Activated naive CD8-positive, alpha-beta T cell treated with anti-CD3 and anti-CD28 coated beads, Interleukin-2, amount 10 ng/mL, durations not matched to agents 7 days and 5 days (primary cell): Measurements from ENCODE around the gene DIP2B. TPM values are rescaled to one million over a fixed set of nuclear protein-coding genes. Genes with fewer than 3 reads are reported as not detected.

ENCODE experiments used
- ATAC-seq: fragments of 150-1000 bp; cut with Tn5 transposase; one replicate; pipeline ENCODE4 v1.10.0; 2021; ENCODE audit warnings: low read depth, moderate library complexity
- POLR2A ChIA-PET: fragments of 350-600 bp; sonication (Branson Sonifier 250); formaldehyde crosslinking; loops from one replicate; lab custom pipeline; 2021; ENCODE audit warnings: antibody characterized with exemption; lab: Charles Lee
- DNase-seq: peaks from one replicate; pipeline ENCODE4 v3.0.0; 2021
- H3K27ac Mint-ChIP-seq: one replicate; pipeline ENCODE4 v1.8.0; 2022; ENCODE audit warnings: mild to moderate bottlenecking, mixed read lengths
- H3K27me3 Mint-ChIP-seq: one replicate; pipeline ENCODE4 v1.8.0; 2022; ENCODE audit warnings: mild to moderate bottlenecking, moderate library complexity, mixed read lengths
- H3K36me3 Mint-ChIP-seq: one replicate; pipeline ENCODE4 v1.8.0; 2021; ENCODE audit warnings: mild to moderate bottlenecking, mixed read lengths
- H3K4me1 Mint-ChIP-seq: one replicate; pipeline ENCODE4 v1.8.0; 2021; ENCODE audit warnings: mixed read lengths
- H3K4me3 Mint-ChIP-seq: one replicate; pipeline ENCODE4 v1.8.0; 2022; ENCODE audit warnings: mild to moderate bottlenecking, moderate library complexity, mixed read lengths
- H3K9me3 Mint-ChIP-seq: one replicate; pipeline ENCODE4 v1.8.0; 2021; ENCODE audit warnings: mixed read lengths
- total RNA-seq, 2 experiments: library from RNA; stranded (reverse); gene quantifications; one replicate each; pipeline ENCODE4 v1.2.3, GENCODE V29; 2021

Gene DIP2B
- total RNA-seq, 2 experiments from 2014 or later, result 19.5 to 21.3 TPM

DNA sequence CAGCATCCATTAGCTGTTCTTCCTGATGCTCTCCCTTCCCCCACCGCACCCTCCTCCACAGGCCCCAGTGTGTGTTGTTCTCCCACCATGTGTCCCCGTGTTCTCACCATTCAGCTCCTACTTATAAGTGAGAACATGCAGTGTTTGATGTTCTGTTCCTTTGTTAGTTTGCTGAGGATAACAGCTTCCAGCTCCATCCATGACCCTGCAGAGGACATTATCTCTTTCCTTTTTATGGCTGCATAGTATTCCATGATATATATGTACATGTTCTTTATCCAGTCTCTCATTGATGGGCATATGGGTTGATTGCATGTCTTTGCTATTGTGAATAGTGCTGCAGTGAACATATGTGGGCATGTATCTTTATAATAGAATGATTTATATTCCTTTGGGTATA lies 268.1 kb downstream of the DIP2B start:
- DNase-seq, result no peak
- no peaks in the 10 kb centered on the region for H3K4me1 Mint-ChIP-seq
- no peak overlapping the region for H3K4me3 Mint-ChIP-seq
- POLR2A ChIA-PET, result no interaction called here
- H3K27ac Mint-ChIP-seq, result no peak overlapping the region
- no peaks in the 10 kb centered on the region for H3K27me3 Mint-ChIP-seq
- peaks cover 28% of the 10 kb centered on the region for H3K36me3 Mint-ChIP-seq
- H3K9me3 Mint-ChIP-seq, result peaks cover 4% of the 10 kb centered on the region
- ATAC-seq, result no peak

DNA sequence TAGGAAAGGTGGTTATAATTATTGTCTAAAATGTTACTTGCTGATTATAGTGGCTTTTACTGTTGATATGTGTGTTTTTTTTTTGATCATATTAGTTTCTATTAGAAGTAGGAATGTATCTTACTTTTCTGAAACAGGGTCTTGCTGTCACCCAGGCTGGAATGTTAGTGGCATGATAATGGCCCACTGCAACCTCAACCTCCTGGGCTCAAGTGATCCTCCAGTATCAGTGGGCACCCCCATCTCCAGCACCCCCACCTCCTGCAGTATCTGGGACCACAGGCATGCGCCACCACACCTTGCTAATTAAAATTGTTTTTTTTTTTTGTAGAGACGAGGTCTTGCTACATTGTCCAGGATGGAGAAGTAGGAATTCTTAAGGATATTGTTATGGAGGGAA lies 270.5 kb downstream of the DIP2B start:
- H3K36me3 Mint-ChIP-seq, result peaks cover 25% of the 10 kb centered on the region
- peaks cover 4% of the 10 kb centered on the region for H3K9me3 Mint-ChIP-seq
- POLR2A ChIA-PET, result no interaction called here
- H3K27me3 Mint-ChIP-seq, result no peaks in the 10 kb centered on the region
- H3K4me1 Mint-ChIP-seq, result no peaks in the 10 kb centered on the region
- no peak overlapping the region for H3K4me3 Mint-ChIP-seq
- no peak overlapping the region for H3K27ac Mint-ChIP-seq
- ATAC-seq (no peak), DNase-seq (no peak)

DNA sequence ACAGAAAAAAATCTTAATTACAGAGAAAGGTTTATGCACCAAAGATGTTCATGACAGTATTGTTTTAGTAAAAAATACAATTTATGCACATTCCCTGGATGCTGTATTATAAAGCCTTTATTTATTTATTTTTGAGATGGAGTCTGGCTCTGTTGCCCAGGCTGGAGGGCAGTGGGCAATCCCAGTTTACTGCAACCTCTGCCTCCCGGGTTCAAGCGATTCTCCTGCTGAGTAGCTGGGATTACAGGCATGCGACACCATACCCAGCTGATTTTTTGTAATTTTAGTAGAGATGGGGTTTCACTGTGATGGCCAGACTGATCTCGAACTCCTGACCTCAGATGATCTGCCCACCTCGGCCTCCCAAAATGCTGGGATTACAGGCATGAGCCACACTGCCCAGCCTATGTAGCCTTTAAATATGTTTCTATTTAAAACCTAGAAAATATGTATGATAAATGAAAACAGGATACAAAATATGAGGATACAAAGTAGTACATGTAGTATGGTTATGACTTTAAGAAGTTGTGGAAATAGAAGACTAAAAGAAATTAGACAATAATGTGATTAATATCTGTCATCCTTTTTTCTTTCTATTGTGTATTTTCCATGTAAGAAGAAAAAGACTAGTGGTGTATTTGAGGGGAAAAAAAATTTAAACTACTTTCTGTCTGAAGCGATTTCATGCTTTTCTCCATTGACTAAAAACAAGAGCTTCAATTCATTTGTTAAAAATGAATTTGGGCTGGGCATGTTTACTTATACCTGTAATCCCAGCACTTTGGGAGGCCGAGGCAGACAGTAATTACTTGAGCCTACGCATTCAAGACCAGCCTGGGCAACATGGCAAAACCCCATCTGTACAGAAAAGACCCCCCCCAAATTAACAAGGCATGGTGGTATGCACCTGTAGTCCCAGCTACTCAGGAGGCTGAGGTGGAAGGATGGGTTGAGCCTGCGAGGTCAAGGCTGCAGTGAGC lies 272.3 kb downstream of the DIP2B start:
- Mint-ChIP-seq H3K9me3 (no peaks in the 10 kb centered on the region), H3K27ac (no peak overlapping the region), H3K4me1 (no peaks in the 10 kb centered on the region), H3K4me3 (no peak overlapping the region), H3K27me3 (no peaks in the 10 kb centered on the region), H3K36me3 (peaks cover 16% of the 10 kb centered on the region)
- ATAC-seq, result no peak
- DNase-seq, result no peak
- POLR2A ChIA-PET, result no interaction called here

DNA sequence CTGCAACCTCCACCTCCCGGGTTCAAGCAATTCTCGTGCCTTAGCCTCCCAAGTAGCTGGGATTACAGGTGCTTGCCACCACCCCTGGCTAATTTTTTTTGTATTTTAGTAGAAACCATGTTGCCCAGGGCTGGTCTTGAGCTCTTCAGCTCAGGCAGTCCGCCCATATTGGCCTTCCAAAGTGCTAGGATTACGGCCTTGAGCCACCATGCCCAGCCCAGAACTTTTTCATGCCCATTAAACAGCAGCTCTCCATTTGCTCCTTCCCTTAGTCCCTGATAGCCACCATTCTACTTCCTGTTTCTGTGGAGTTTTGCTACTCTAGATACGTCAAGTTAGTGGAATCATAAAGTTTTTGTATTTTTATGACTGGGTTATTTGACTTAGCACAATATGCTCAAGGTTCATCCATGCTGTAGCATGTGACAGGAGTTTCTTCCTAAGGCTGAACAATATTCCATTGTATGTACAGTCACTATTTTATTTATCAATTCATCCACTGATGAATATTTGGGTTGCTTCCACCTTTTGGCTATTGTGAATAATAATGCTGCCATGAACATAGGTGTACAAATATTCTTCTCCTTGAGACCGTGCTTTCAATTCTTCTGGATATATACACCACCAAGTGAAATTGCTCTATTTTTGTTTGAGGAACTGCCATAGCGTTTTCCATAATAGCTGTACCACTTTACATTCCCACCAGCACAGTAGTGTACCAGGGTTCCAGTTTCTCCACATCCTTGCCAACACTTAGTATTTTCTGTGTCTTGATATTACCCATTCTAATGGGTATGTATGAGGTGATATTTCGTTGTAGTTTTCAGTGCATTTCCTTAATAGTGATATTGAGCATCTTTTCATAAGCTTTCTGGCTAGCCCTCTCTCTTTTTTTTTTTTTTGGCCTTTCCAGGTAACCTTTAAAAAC lies 274.1 kb downstream of the DIP2B start:
- POLR2A ChIA-PET, result no interaction called here
- no peaks in the 10 kb centered on the region for H3K9me3 Mint-ChIP-seq
- no peak for DNase-seq

GRCh38 chr12:50780013-50780412 lies 275.2 kb downstream of the DIP2B start:
- POLR2A ChIA-PET, result no interaction called here
- Mint-ChIP-seq H3K4me1 (peaks cover 4% of the 10 kb centered on the region), H3K36me3 (peaks cover 9% of the 10 kb centered on the region), H3K9me3 (no peaks in the 10 kb centered on the region), H3K27me3 (no peaks in the 10 kb centered on the region), H3K27ac (no peak overlapping the region), H3K4me3 (no peak overlapping the region)
- DNase-seq (no peak), ATAC-seq (no peak)

More for the DNA sequence above, 274.1 kb downstream of the DIP2B start:
- Mint-ChIP-seq H3K27me3 (no peaks in the 10 kb centered on the region), H3K4me1 (no peaks in the 10 kb centered on the region), H3K27ac (no peak overlapping the region), H3K36me3 (peaks cover 4% of the 10 kb centered on the region), H3K4me3 (no peak overlapping the region)
- ATAC-seq, result no peak

- Mint-ChIP-seq H3K27ac (no peak overlapping the region), H3K36me3 (peaks cover 23% of the 10 kb centered on the region), H3K9me3 (peaks cover 4% of the 10 kb centered on the region), H3K4me1 (peaks cover 4% of the 10 kb centered on the region), H3K27me3 (no peaks in the 10 kb centered on the region), H3K4me3 (no peak overlapping the region)
- ATAC-seq (no peak), DNase-seq (no peak)
- POLR2A ChIA-PET, result no interaction called here
Observed at GRCh38 chr12:50784501-50784900, 279.7 kb downstream of the DIP2B start.

GRCh38 chr12:50785406-50786001 lies 280.7 kb downstream of the DIP2B start:
- Mint-ChIP-seq H3K36me3 (peaks cover 22% of the 10 kb centered on the region), H3K4me1 (peaks cover 4% of the 10 kb centered on the region), H3K9me3 (peaks cover 4% of the 10 kb centered on the region), H3K4me3 (no peak overlapping the region), H3K27ac (no peak overlapping the region), H3K27me3 (no peaks in the 10 kb centered on the region)
- DNase-seq, result no peak
- POLR2A ChIA-PET, result no interaction called here
- no peak for ATAC-seq

- Mint-ChIP-seq H3K36me3 (peaks cover 24% of the 10 kb centered on the region), H3K4me3 (no peak overlapping the region), H3K27ac (no peak overlapping the region), H3K27me3 (no peaks in the 10 kb centered on the region), H3K4me1 (peaks cover 4% of the 10 kb centered on the region), H3K9me3 (peaks cover 4% of the 10 kb centered on the region)
- DNase-seq, result no peak
- POLR2A ChIA-PET, result interaction anchor here (0.6 kb wide), 1 partner anchor 282 kb away, joined by 3 read pairs; the partner anchor contains the start of gene DIP2B
- no peak for ATAC-seq
Observed at GRCh38 chr12:50786498-50787231, 281.9 kb downstream of the DIP2B start.

DNA sequence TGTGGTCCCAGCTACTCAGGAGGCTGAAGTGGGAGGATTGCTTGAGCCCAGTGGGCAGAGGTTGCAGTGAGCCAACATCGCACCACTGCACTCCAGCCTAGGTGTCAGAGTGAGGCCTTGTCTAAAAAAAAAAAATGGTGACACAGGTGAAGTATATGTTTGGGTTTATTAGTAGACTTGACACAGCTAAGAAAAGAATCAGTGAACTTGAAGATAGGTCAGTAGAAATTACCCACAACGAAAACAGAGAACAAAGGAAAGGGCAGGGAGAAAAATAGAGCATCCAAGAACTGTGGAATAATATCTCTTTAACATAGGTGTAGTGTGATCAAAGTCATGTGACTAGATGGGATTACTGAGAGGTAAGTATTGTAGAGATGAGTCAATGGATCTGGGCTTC lies 282.8 kb downstream of the DIP2B start:
- H3K27ac Mint-ChIP-seq, result no peak overlapping the region
- POLR2A ChIA-PET, result no interaction called here
- DNase-seq (no peak), ATAC-seq (no peak)
- H3K36me3 Mint-ChIP-seq, result peaks cover 24% of the 10 kb centered on the region
- no peak overlapping the region for H3K4me3 Mint-ChIP-seq
- H3K4me1 Mint-ChIP-seq, result peaks cover 4% of the 10 kb centered on the region
- H3K9me3 Mint-ChIP-seq, result peaks cover 4% of the 10 kb centered on the region
- H3K27me3 Mint-ChIP-seq, result no peaks in the 10 kb centered on the region

DNA sequence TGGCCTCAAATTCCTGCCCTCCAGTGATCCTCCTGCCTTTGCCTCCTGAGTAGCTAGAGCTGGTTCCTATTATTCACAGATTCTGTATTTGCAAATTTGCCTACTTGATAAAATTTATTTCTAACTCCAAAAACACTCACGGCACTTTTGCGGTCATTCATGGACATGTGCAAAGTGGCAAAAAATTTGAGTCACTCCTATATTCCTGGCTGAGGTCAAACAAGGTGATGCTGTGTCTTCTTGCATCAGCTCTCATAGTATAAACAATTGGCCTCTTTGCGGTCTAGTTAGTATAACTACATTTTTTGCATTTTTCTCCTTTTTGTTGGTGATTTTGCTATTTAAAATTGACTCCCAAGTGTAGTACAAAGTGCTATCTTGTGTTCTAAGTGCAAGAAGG lies 283.8 kb downstream of the DIP2B start:
- Mint-ChIP-seq H3K36me3 (peaks cover 24% of the 10 kb centered on the region), H3K9me3 (peaks cover 4% of the 10 kb centered on the region), H3K4me1 (peaks cover 4% of the 10 kb centered on the region), H3K27ac (no peak overlapping the region), H3K4me3 (no peak overlapping the region), H3K27me3 (no peaks in the 10 kb centered on the region)
- DNase-seq (no peak), ATAC-seq (no peak)
- POLR2A ChIA-PET, result no interaction called here

- Mint-ChIP-seq H3K27me3 (no peaks in the 10 kb centered on the region), H3K27ac (no peak overlapping the region), H3K4me1 (peaks cover 1% of the 10 kb centered on the region)
Observed at GRCh38 chr12:50790081-50790480, 285.3 kb downstream of the DIP2B start.

More at GRCh38 chr12:50790081-50790480, 285.3 kb downstream of the DIP2B start:
- POLR2A ChIA-PET, result no interaction called here
- no peak for ATAC-seq
- no peak for DNase-seq
- no peak overlapping the region for H3K4me3 Mint-ChIP-seq
- peaks cover 21% of the 10 kb centered on the region for H3K36me3 Mint-ChIP-seq
- H3K9me3 Mint-ChIP-seq, result peaks cover 4% of the 10 kb centered on the region
